ENCODE data around the gene MESP1.
"Not testable (repeated sequence)": the region's sequence is repeated elsewhere in the genome, so short reads cannot be mapped to it uniquely, and the experiment has no call there.

The MESP1 gene

GRCh38 chr15:89750560-89751542 lies at the start of gene MESP1:
Gene MESP1 (minus strand): TSS chr15:89751249. CDS start chr15:89751231, 18 bp downstream.
- peak; percentile 57 for DNase-seq

- no peak for DNase-seq
These were observed 49.0 kb upstream of the MESP1 start for GRCh38 chr15:89799918-89800498.

GRCh38 chr15:89799011-89799911 lies 48.2 kb upstream of the MESP1 start:
- DNase-seq = no peak

GRCh38 chr15:89797678-89798201 lies 46.7 kb upstream of the MESP1 start:
- no peak for DNase-seq

- no peak for DNase-seq
These were observed 44.9 kb upstream of the MESP1 start for GRCh38 chr15:89795996-89796395.

- no peak for DNase-seq
These were observed 43.7 kb upstream of the MESP1 start for GRCh38 chr15:89794627-89795241.

- no peak for DNase-seq
These were observed 41.2 kb upstream of the MESP1 start for GRCh38 chr15:89792106-89792805.

- DNase-seq = no peak
These were observed 39.6 kb upstream of the MESP1 start for GRCh38 chr15:89790661-89791060.

GRCh38 chr15:89790206-89790605 lies 39.2 kb upstream of the MESP1 start:
- no peak for DNase-seq

- not testable (repeated sequence) for DNase-seq
These were observed 37.5 kb upstream of the MESP1 start for GRCh38 chr15:89788585-89788984.

- no peak for DNase-seq
These were observed 36.9 kb upstream of the MESP1 start for GRCh38 chr15:89787944-89788343.

- DNase-seq = no peak
These were observed 34.7 kb upstream of the MESP1 start for GRCh38 chr15:89785774-89786140.

GRCh38 chr15:89785064-89785773 lies 34.2 kb upstream of the MESP1 start:
- DNase-seq = no peak

- DNase-seq = no peak
These were observed 33.6 kb upstream of the MESP1 start for GRCh38 chr15:89784686-89784960.

- no peak for DNase-seq
These were observed 33.0 kb upstream of the MESP1 start for GRCh38 chr15:89783861-89784685.

- no peak for DNase-seq
These were observed 32.2 kb upstream of the MESP1 start for GRCh38 chr15:89783111-89783860.

GRCh38 chr15:89782619-89782950 lies 31.5 kb upstream of the MESP1 start:
- not testable (repeated sequence) for DNase-seq

- no peak for DNase-seq
These were observed 31.0 kb upstream of the MESP1 start for GRCh38 chr15:89781891-89782618.

GRCh38 chr15:89781055-89781454 lies 30.0 kb upstream of the MESP1 start:
- no peak for DNase-seq
